Spinal cord (tissue), 10 donors: ENCODE data around the gene MYH9. TPM values are rescaled to one million over a fixed set of nuclear protein-coding genes. Genes with fewer than 3 reads are reported as not detected.
"Not testable (repeated sequence)": the region's sequence is repeated elsewhere in the genome, so short reads cannot be mapped to it uniquely, and the experiment has no call there.

Source experiments
- DNase-seq, 6 donors: peaks; one replicate each; pipeline versions ENCODE4 v3.0.0 to v3.0.0-alpha.2; 2013 to 2015; ENCODE audit warnings: low spot score in 6 of 6, low read depth in 4 of 6
- H3K27ac ChIP-seq: one replicate; pipeline ENCODE4 v1.5.1; 2013; ENCODE audit warnings: low read depth, low read length, control low read depth
- H3K27me3 ChIP-seq: one replicate; pipeline ENCODE4 v1.6.1; 2013; ENCODE audit warnings: low read length; ENCODE audit not compliant: control insufficient read depth, insufficient read depth
- H3K36me3 ChIP-seq: one replicate; pipeline ENCODE4 v1.6.1; 2013; ENCODE audit warnings: low read length; ENCODE audit not compliant: control insufficient read depth, insufficient read depth
- H3K4me1 ChIP-seq: one replicate; pipeline ENCODE4 v1.6.1; 2013; ENCODE audit warnings: low read length; ENCODE audit not compliant: control insufficient read depth, insufficient read depth
- H3K4me3 ChIP-seq: one replicate; pipeline ENCODE4 v1.5.1; 2013; ENCODE audit warnings: low read depth, low read length, control low read depth
- H3K9me3 ChIP-seq: one replicate; pipeline ENCODE4 v1.6.1; 2013; ENCODE audit warnings: low read length; ENCODE audit not compliant: control insufficient read depth, insufficient read depth
- WGBS: methylation state at CpG from one replicate; pipeline ENCODE4 v1.1.5; 2013; ENCODE audit warnings: missing lambda C conversion rate; ENCODE audit not compliant: insufficient coverage; 5-methylcytosine and 5-hydroxymethylcytosine counted together
- long read RNA-seq, 4 donors: transcript quantifications; one replicate each; lab custom pipeline, GENCODE V29; 2026
- polyA plus RNA-seq, 2 donors: library from polyadenylated mRNA; unstranded; fragments of 120-200 nt; gene quantifications; one replicate each; pipeline ENCODE4 v1.2.1, GENCODE V29; 2013; ENCODE audit not compliant: insufficient read length in 2 of 2
- total RNA-seq, 2 donors: library from RNA; depleted of rRNA in 1 of 2; stranded (reverse); fragments of 120-200 nt in 1 of 2; fragments of >200 nt in 1 of 2; gene quantifications; one replicate each; pipeline versions ENCODE4 v1.2.3 to v1.2.4, GENCODE V29; 2013 to 2014
- donor health status: healthy.

The MYH9 gene
- 100 to 1,000 TPM in 1 of 2 donors, 10 to 100 TPM in 1; 93.4 to 122 TPM for total RNA-seq
- polyA plus RNA-seq, result 10 to 100 TPM; 78.7 to 82.9 TPM
- long read RNA-seq, donor 1, full-length matches to known transcripts, result 3 of 3 reads
- long read RNA-seq, donor 1, partial matches to known transcripts, result 0 of 3 reads
- long read RNA-seq, donor 1, other reads (novel, unspliced or antisense), result 0 of 3 reads
- long read RNA-seq, donor 2, result 0 reads
- long read RNA-seq, donor 3, result 0 reads
- long read RNA-seq, donor 4, result 0 reads

GRCh38 chr22:36387959-36388726, at the start of gene MYH9:
TSS of gene MYH9 (minus strand) at chr22:36387967. CDS start at chr22:36349236, 38,731 bp downstream.
- WGBS, result under 1% methylated on average over 35 of the region's 52 CpGs
- Histone ChIP-seq H3K27me3 (no peaks in the 10 kb centered on the region), H3K27ac (peak within 1 kb of the TSS; percentile 93), H3K9me3 (no peaks in the 10 kb centered on the region), H3K4me3 (peak within 1 kb of the TSS; percentile 83), H3K4me1 (peaks cover 20% of the 10 kb centered on the region), H3K36me3 (no peaks in the 10 kb centered on the region)
- peak; percentile 99 to 100 (median 100) for DNase-seq

- Histone ChIP-seq H3K27ac (no peak overlapping the region), H3K4me1 (peaks cover 11% of the 10 kb centered on the region), H3K27me3 (no peaks in the 10 kb centered on the region), H3K36me3 (no peaks in the 10 kb centered on the region), H3K9me3 (no peaks in the 10 kb centered on the region), H3K4me3 (no peak overlapping the region)
- WGBS, result 31% methylated on average over 16 of the region's 16 CpGs
- no peak for DNase-seq
Measured at GRCh38 chr22:36435516-36436415, 48.0 kb upstream of the MYH9 start.

GRCh38 chr22:36433318-36434231, 45.8 kb upstream of the MYH9 start:
- Histone ChIP-seq H3K27me3 (no peaks in the 10 kb centered on the region), H3K36me3 (no peaks in the 10 kb centered on the region), H3K4me1 (peaks cover 11% of the 10 kb centered on the region), H3K9me3 (no peaks in the 10 kb centered on the region), H3K27ac (no peak overlapping the region), H3K4me3 (no peak overlapping the region)
- DNase-seq, result no peak
- WGBS, result 47% methylated on average over 6 of the region's 14 CpGs

GRCh38 chr22:36432592-36433317, 45.0 kb upstream of the MYH9 start:
- H3K9me3 ChIP-seq, result no peaks in the 10 kb centered on the region
- DNase-seq, result no peak
- no peak overlapping the region for H3K4me3 ChIP-seq
- no peaks in the 10 kb centered on the region for H3K36me3 ChIP-seq
- H3K4me1 ChIP-seq, result peaks cover 11% of the 10 kb centered on the region
- no peak overlapping the region for H3K27ac ChIP-seq
- no peaks in the 10 kb centered on the region for H3K27me3 ChIP-seq
- 65% methylated on average over 11 of the region's 15 CpGs for WGBS

GRCh38 chr22:36431977-36432376, 44.2 kb upstream of the MYH9 start:
- Histone ChIP-seq H3K9me3 (no peaks in the 10 kb centered on the region), H3K4me3 (no peak overlapping the region), H3K27ac (no peak overlapping the region), H3K27me3 (no peaks in the 10 kb centered on the region), H3K36me3 (no peaks in the 10 kb centered on the region), H3K4me1 (peaks cover 11% of the 10 kb centered on the region)
- WGBS, result 88% methylated on average over 8 of the region's 9 CpGs
- DNase-seq, result no peak

- DNase-seq, result no peak
- Histone ChIP-seq H3K27me3 (no peaks in the 10 kb centered on the region), H3K27ac (no peak overlapping the region), H3K4me3 (no peak overlapping the region), H3K36me3 (no peaks in the 10 kb centered on the region), H3K9me3 (no peaks in the 10 kb centered on the region), H3K4me1 (peaks cover 18% of the 10 kb centered on the region)
- WGBS, result 65% methylated on average over 8 of the region's 9 CpGs
Measured at GRCh38 chr22:36430863-36431262, 43.1 kb upstream of the MYH9 start.

- peaks cover 12% of the 10 kb centered on the region for H3K4me1 ChIP-seq
- H3K4me3 ChIP-seq, DNase-seq, H3K9me3 ChIP-seq, H3K27me3 ChIP-seq, H3K27ac ChIP-seq, H3K36me3 ChIP-seq: not testable (repeated sequence)
- 95% methylated on average over 5 of the region's 11 CpGs for WGBS
Measured at GRCh38 chr22:36427952-36428351, 40.2 kb upstream of the MYH9 start.

GRCh38 chr22:36425977-36426523, 38.3 kb upstream of the MYH9 start:
- no peaks in the 10 kb centered on the region for H3K9me3 ChIP-seq
- no peaks in the 10 kb centered on the region for H3K27me3 ChIP-seq
- WGBS, result no CpG with 5 or more reads among the region's 2 CpGs
- H3K4me3 ChIP-seq, result no peak overlapping the region
- no peak overlapping the region for H3K27ac ChIP-seq
- no peaks in the 10 kb centered on the region for H3K36me3 ChIP-seq
- peaks cover 7% of the 10 kb centered on the region for H3K4me1 ChIP-seq
- no peak for DNase-seq
